ENCODE results near the gene FOXC2.
A peak's percentile ranks its signal among the peaks of the same experiment; 100 is the strongest.

Gene FOXC2

GRCh38 chr16:86593913-86594620 lies 27.4 kb downstream of the FOXC2 start:
- no peak for FAIRE-seq

GRCh38 chr16:86594721-86595120 lies 28.1 kb downstream of the FOXC2 start:
- no peak for FAIRE-seq

- no peak for FAIRE-seq
These were observed 29.5 kb downstream of the FOXC2 start for GRCh38 chr16:86595983-86596605.

- no peak for FAIRE-seq
These were observed 30.7 kb downstream of the FOXC2 start for GRCh38 chr16:86597126-86597879.

GRCh38 chr16:86597880-86598606 lies 31.4 kb downstream of the FOXC2 start:
- no peak for FAIRE-seq

- FAIRE-seq, result no peak
These were observed 32.3 kb downstream of the FOXC2 start for GRCh38 chr16:86598607-86599565.

GRCh38 chr16:86601356-86601755 lies 34.7 kb downstream of the FOXC2 start:
- FAIRE-seq, result no peak

- FAIRE-seq, result no peak
These were observed 35.9 kb downstream of the FOXC2 start for GRCh38 chr16:86602521-86602920.

- FAIRE-seq, result no peak
These were observed 38.0 kb downstream of the FOXC2 start for GRCh38 chr16:86604436-86605193.

GRCh38 chr16:86605950-86606349 lies 39.3 kb downstream of the FOXC2 start:
- no peak for FAIRE-seq

GRCh38 chr16:86608301-86608747 lies 41.7 kb downstream of the FOXC2 start:
- no peak for FAIRE-seq

- FAIRE-seq, result peak; percentile 96
These were observed 42.5 kb downstream of the FOXC2 start for GRCh38 chr16:86609115-86609514.

- FAIRE-seq, result no peak
These were observed 43.0 kb downstream of the FOXC2 start for GRCh38 chr16:86609661-86610060.

GRCh38 chr16:86610779-86611524 lies 44.3 kb downstream of the FOXC2 start:
- FAIRE-seq, result no peak

- FAIRE-seq, result no peak
These were observed 44.9 kb downstream of the FOXC2 start for GRCh38 chr16:86611525-86611855.

- FAIRE-seq, result no peak
These were observed 45.3 kb downstream of the FOXC2 start for GRCh38 chr16:86611941-86612340.

- FAIRE-seq, result peak; percentile 78
These were observed 48.1 kb downstream of the FOXC2 start for GRCh38 chr16:86614699-86615098.

- FAIRE-seq, result no peak
These were observed 50.3 kb downstream of the FOXC2 start for GRCh38 chr16:86616906-86617305.

GRCh38 chr16:86618431-86619238 lies 52.0 kb downstream of the FOXC2 start:
- FAIRE-seq, result no peak
